HG02885 (cell line): Measurements from ENCODE around the gene EED.
"Not testable (repeated sequence)": the region's sequence is repeated elsewhere in the genome, so short reads cannot be mapped to it uniquely, and the experiment has no call there.

Experiments
- ATAC-seq: cut with Tn5 transposase; IDR thresholded peaks from one replicate; pipeline ENCODE4 v1.9.1; 2021; ENCODE audit warnings: mild to moderate bottlenecking; ENCODE audit not compliant: unreplicated experiment, poor library complexity

EED gene

GRCh38 chr11:86288776-86289507 lies 44.4 kb downstream of the EED start:
- ATAC-seq: no peak

- not testable (repeated sequence) for ATAC-seq
These were observed 45.1 kb downstream of the EED start for GRCh38 chr11:86289508-86290280.

- peak; percentile 23 for ATAC-seq
These were observed 47.1 kb downstream of the EED start for GRCh38 chr11:86291466-86292262.

- ATAC-seq: peak; percentile 71
These were observed 48.5 kb downstream of the EED start for GRCh38 chr11:86292912-86293616.

- no peak for ATAC-seq
These were observed 49.5 kb downstream of the EED start for GRCh38 chr11:86294026-86294425.

GRCh38 chr11:86301742-86302091 lies 57.2 kb downstream of the EED start:
- ATAC-seq: peak; percentile 24

- peak; percentile 98 for ATAC-seq
These were observed 57.7 kb downstream of the EED start, which contains the start of gene HIKESHI for GRCh38 chr11:86302092-86302793. TSS of gene HIKESHI (plus strand) at chr11:86302240. CDS start at chr11:86302449, 209 bp downstream.

- no peak for ATAC-seq
These were observed 58.7 kb downstream of the EED start for GRCh38 chr11:86303257-86303656.

- not testable (repeated sequence) for ATAC-seq
These were observed 64.2 kb downstream of the EED start for GRCh38 chr11:86308710-86309109.

- no peak for ATAC-seq
These were observed 69.2 kb downstream of the EED start for GRCh38 chr11:86313793-86314192.

GRCh38 chr11:86314636-86315035 lies 70.1 kb downstream of the EED start:
- no peak for ATAC-seq
